GM23248 (cell line): Measurements from ENCODE around the gene NSMCE3. TPM values are rescaled to one million over a fixed set of nuclear protein-coding genes. Genes with fewer than 3 reads are reported as not detected.

Experiments
- DNase-seq: peaks from one replicate; pipeline ENCODE4 v3.0.0-alpha.2; 2015
- H2AFZ ChIP-seq: fragments of 200-600 bp; sonication (generic); 2 replicates; pipeline ENCODE4 v1.6.1; 2016; ENCODE audit warnings: antibody characterized with exemption
- H3F3A ChIP-seq: fragments of 200-600 bp; sonication (generic); 2 replicates; pipeline ENCODE4 v1.6.1; 2016; ENCODE audit warnings: mild to moderate bottlenecking, antibody characterized with exemption, mixed run types; ENCODE audit not compliant: insufficient read depth
- H3K27ac ChIP-seq: fragments of 200-600 bp; sonication (generic); 2 replicates; pipeline ENCODE4 v1.5.1; 2016; ENCODE audit warnings: mild to moderate bottlenecking
- H3K27me3 ChIP-seq: fragments of 200-600 bp; sonication (generic); replicated peaks from 2 replicates; pipeline ENCODE4 v1.6.1; 2016; ENCODE audit warnings: mild to moderate bottlenecking; ENCODE audit not compliant: insufficient read depth
- H3K36me3 ChIP-seq: fragments of 200-600 bp; sonication (generic); 2 replicates; pipeline ENCODE4 v1.6.1; 2016; ENCODE audit warnings: low read depth, mild to moderate bottlenecking
- H3K4me1 ChIP-seq: fragments of 200-600 bp; sonication (generic); 2 replicates; pipeline ENCODE4 v1.6.1; 2016; ENCODE audit warnings: mild to moderate bottlenecking; ENCODE audit not compliant: insufficient read depth
- H3K4me2 ChIP-seq: fragments of 200-600 bp; sonication (generic); one replicate; pipeline ENCODE4 v1.6.1; 2016; ENCODE audit warnings: mild to moderate bottlenecking; ENCODE audit not compliant: unreplicated experiment
- H3K4me3 ChIP-seq: fragments of 200-600 bp; sonication (generic); 2 replicates; pipeline ENCODE4 v1.5.1; 2016; ENCODE audit warnings: mild to moderate bottlenecking
- H3K79me2 ChIP-seq: fragments of 200-600 bp; sonication (generic); 2 replicates; pipeline ENCODE4 v1.6.1; 2016; ENCODE audit warnings: mild to moderate bottlenecking; ENCODE audit not compliant: insufficient read depth
- H3K9ac ChIP-seq: fragments of 200-600 bp; sonication (generic); 2 replicates; pipeline ENCODE4 v1.6.1; 2016; ENCODE audit warnings: mild to moderate bottlenecking
- H3K9me2 ChIP-seq: fragments of 200-600 bp; sonication (generic); 2 replicates; pipeline ENCODE4 v1.6.1; 2016; ENCODE audit warnings: mixed run types, mild to moderate bottlenecking, moderate library complexity; ENCODE audit not compliant: insufficient read depth
- H3K9me3 ChIP-seq: fragments of 200-600 bp; sonication (generic); one replicate; pipeline ENCODE4 v1.6.1; 2017; ENCODE audit warnings: low read depth
- H4K20me1 ChIP-seq: fragments of 200-600 bp; sonication (generic); 2 replicates; pipeline ENCODE4 v1.6.0; 2016; ENCODE audit not compliant: insufficient read depth
- EZH2 ChIP-seq: fragments of 200-600 bp; sonication (generic); IDR thresholded peaks from 2 replicates; pipeline ENCODE4 v1.6.1; 2018; ENCODE audit warnings: antibody characterized with exemption, mild to moderate bottlenecking; ENCODE audit not compliant: insufficient read depth, poor library complexity, severe bottlenecking
- EZH2phosphoT487 ChIP-seq: fragments of 200-600 bp; sonication (generic); IDR thresholded peaks from 2 replicates; pipeline ENCODE4 v1.6.1; 2018; ENCODE audit warnings: antibody characterized with exemption, moderate library complexity, mild to moderate bottlenecking, low read depth; ENCODE audit not compliant: insufficient read depth
- WGBS, 2 experiments: methylation state at CpG; one replicate each; pipeline ENCODE4 v1.1.6; 2015 to 2017; ENCODE audit warnings: low lambda C conversion rate in 2 of 2, low coverage in 1 of 2; ENCODE audit errors: missing lambda C conversion rate in 2 of 2; 5-methylcytosine and 5-hydroxymethylcytosine counted together
- in situ Hi-C: fragments of 300-500 bp; cut with MboI; formaldehyde crosslinking; loops from 2 replicates; pipeline ENCODE4 v1.15.0; 2020
- polyA plus RNA-seq: library from polyadenylated mRNA; unstranded; fragments of >200 nt; fragmentation: Nextera tagmentation; extraction: Ambion mirVana; gene quantifications from 2 replicates; pipeline ENCODE4 v1.2.1, GENCODE V29; 2016
- total RNA-seq: library from RNA; depleted of rRNA; stranded (reverse); fragments of >200 nt; shearing (Covaris generic); gene quantifications from 2 replicates; pipeline ENCODE4 v1.2.3, GENCODE V29; 2014; rRNA removed

NSMCE3 gene
- 9.2 and 10.9 TPM in 2 replicates for total RNA-seq
- 10.2 and 10.3 TPM in 2 replicates for polyA plus RNA-seq

DNA sequence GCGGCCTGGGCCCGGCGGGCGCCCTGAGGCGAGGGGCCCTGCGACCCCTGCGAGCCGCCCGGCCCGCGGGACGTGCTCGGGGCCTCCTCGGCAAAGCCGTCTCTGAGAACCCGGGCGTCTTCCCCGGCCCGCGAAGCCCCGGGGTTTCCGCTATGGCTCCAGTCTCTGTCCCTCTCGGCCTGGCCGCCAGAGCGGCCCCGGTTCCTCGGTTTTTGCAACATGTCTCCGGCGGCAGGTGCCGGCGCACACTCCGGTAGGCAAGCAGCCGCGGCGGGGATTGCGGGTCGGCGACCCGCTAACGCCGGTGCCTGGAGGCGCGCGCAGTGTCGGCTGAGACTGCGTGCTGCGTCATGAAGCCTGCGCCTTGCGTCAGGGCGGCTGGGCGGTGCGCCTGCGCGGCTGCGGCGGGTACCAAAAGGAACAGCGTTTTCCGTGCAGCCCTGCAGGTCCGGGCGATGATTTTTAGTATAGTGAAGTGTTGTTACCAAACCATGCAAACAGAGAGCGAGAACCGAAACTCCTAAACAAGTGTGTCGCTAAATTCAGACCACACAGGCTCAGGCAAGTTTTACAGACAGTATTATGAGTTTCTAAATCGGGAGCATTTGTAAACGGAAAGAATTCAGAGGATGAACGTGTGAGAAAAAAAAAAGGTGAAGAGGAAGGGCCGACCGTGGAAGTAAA lies at the start of gene NSMCE3:
Gene NSMCE3 (minus strand): TSS at position 338 of the 684 bp plus-strand sequence. CDS start 117 bp downstream, at position 221.
- Histone ChIP-seq H3K79me2 (peaks cover 28% of the 10 kb centered on the region), H3K4me1 (peaks cover 31% of the 10 kb centered on the region), H2AFZ (peak within 1 kb of the TSS; percentile 90), H3K9me2 (no peaks in the 10 kb centered on the region), H3K36me3 (no peaks in the 10 kb centered on the region), H3K9ac (peak within 1 kb of the TSS; percentile 88), H3K9me3 (no peaks in the 10 kb centered on the region), H3F3A (peaks cover 21% of the 10 kb centered on the region), H3K27me3 (no peaks in the 10 kb centered on the region), H3K4me2 (peak within 1 kb of the TSS; percentile 98), H4K20me1 (peaks cover 4% of the 10 kb centered on the region), H3K27ac (peak within 1 kb of the TSS; percentile 76), H3K4me3 (peak within 1 kb of the TSS; percentile 89)
- TF ChIP-seq EZH2phosphoT487: no peak
- in situ Hi-C loops: no loop called here
- WGBS, 2 experiments: 1% methylated on average over 50 to 68 of the region's 68 CpGs
- peak; percentile 96 for DNase-seq

DNA sequence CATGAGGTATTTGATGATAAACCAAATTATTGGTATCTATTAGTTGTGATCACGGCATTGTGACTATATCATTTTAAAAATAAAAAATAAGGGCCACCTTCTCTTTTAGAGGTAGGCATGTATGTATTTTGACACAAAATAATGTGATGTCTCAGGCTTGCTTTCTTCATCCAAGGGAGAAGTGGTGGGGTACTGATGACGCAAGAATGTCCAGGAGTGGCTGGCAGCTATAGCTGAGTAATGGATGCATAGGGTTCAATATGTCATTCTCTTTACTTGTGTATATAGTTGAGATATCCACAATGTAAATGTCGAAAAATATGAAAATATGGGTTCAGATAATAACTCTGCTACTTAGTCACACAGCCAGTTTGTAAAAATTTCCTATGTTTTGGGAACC lies 46.8 kb upstream of the NSMCE3 start:
- TF ChIP-seq EZH2phosphoT487 (no peak), EZH2 (no peak)
- H3K4me3 ChIP-seq: no peak overlapping the region
- H3K27ac ChIP-seq: no peak overlapping the region
- no peaks in the 10 kb centered on the region for H4K20me1 ChIP-seq
- H3K4me2 ChIP-seq: no peak overlapping the region
- no peaks in the 10 kb centered on the region for H3F3A ChIP-seq
- no peak for DNase-seq
- H3K27me3 ChIP-seq: 0 out of 2 replicates have a peak, but pooled peaks cover 3% of the 10 kb centered on the region
- 47 to 50% methylated on average over 3 of the region's 3 CpGs for WGBS, 2 experiments
- no peaks in the 10 kb centered on the region for H3K36me3 ChIP-seq
- no peaks in the 10 kb centered on the region for H3K4me1 ChIP-seq
- H3K9me2 ChIP-seq: no peaks in the 10 kb centered on the region
- no peak overlapping the region for H3K9ac ChIP-seq
- in situ Hi-C loops: no loop called here
- no peaks in the 10 kb centered on the region for H3K79me2 ChIP-seq
- H3K9me3 ChIP-seq: no peaks in the 10 kb centered on the region
- no peak overlapping the region for H2AFZ ChIP-seq

- 0 out of 2 replicates have a peak, but pooled peaks cover 3% of the 10 kb centered on the region for H3K27me3 ChIP-seq
- WGBS, 2 experiments: 26% methylated on average over 2 of the region's 2 CpGs
- peak; percentile 65 for DNase-seq
- H3K27ac ChIP-seq: no peak overlapping the region
- H3K9me2 ChIP-seq: no peaks in the 10 kb centered on the region
- no peaks in the 10 kb centered on the region for H4K20me1 ChIP-seq
- TF ChIP-seq EZH2phosphoT487 (no peak), EZH2 (no peak)
- H3K9me3 ChIP-seq: no peaks in the 10 kb centered on the region
- no peak overlapping the region for H3K4me2 ChIP-seq
- in situ Hi-C loops: no loop called here
- H3K4me1 ChIP-seq: no peaks in the 10 kb centered on the region
- no peaks in the 10 kb centered on the region for H3F3A ChIP-seq
- no peaks in the 10 kb centered on the region for H3K36me3 ChIP-seq
- H3K9ac ChIP-seq: no peak overlapping the region
- H2AFZ ChIP-seq: no peak overlapping the region
- no peaks in the 10 kb centered on the region for H3K79me2 ChIP-seq
- no peak overlapping the region for H3K4me3 ChIP-seq
These were observed 42.8 kb upstream of the NSMCE3 start for GRCh38 chr15:29312387-29312786.

DNA sequence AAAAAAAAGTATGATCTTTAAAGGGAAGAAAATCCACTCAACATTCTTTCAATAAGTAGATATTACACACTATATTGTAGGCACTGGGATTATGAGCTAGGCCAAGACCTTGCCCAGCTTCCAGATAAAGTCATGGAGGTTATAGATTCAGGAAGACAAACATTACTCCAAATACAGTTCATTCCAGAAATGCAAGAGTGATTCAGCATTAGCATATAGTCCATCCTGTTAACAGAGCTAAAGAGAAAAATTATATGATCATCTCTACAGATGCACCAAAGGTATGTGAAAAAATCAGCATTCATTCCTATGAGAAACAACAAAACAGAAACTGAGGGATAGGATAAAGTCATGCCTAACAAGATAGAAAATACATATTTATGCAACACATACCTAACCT lies 42.1 kb upstream of the NSMCE3 start:
- Histone ChIP-seq H3K9me2 (no peaks in the 10 kb centered on the region), H3K4me1 (no peaks in the 10 kb centered on the region), H3K9me3 (no peaks in the 10 kb centered on the region), H3F3A (no peaks in the 10 kb centered on the region), H3K27ac (no peak overlapping the region), H2AFZ (no peak overlapping the region), H3K9ac (no peak overlapping the region), H3K4me2 (no peak overlapping the region), H4K20me1 (no peaks in the 10 kb centered on the region), H3K27me3 (0 out of 2 replicates have a peak, but pooled peaks cover 3% of the 10 kb centered on the region), H3K4me3 (no peak overlapping the region), H3K79me2 (no peaks in the 10 kb centered on the region), H3K36me3 (no peaks in the 10 kb centered on the region)
- in situ Hi-C loops: no loop called here
- no peak for TF ChIP-seq EZH2
- TF ChIP-seq EZH2phosphoT487: no peak
- no peak for DNase-seq
